Activated CD4-positive, alpha-beta T cell treated with anti-CD3 and anti-CD28 coated beads for 36 hours (primary cell): ENCODE measurements around the gene RNF135. TPM values are rescaled to one million over a fixed set of nuclear protein-coding genes. Genes with fewer than 3 reads are reported as not detected.
"Not testable (repeated sequence)": the region's sequence is repeated elsewhere in the genome, so short reads cannot be mapped to it uniquely, and the experiment has no call there.

Experiments used
- ATAC-seq: fragments of 200-7000 bp; cut with Tn5 transposase; one replicate; pipeline ENCODE4 v1.10.0; 2021; ENCODE audit warnings: mild to moderate bottlenecking, moderate library complexity
- CTCF ChIA-PET: fragments of 350-600 bp; sonication (Branson Sonifier 250); formaldehyde crosslinking; loops from one replicate; lab custom pipeline; 2021; ENCODE audit warnings: antibody characterized with exemption; lab: Charles Lee
- POLR2A ChIA-PET: fragments of 350-600 bp; sonication (Branson Sonifier 250); formaldehyde crosslinking; loops from one replicate; lab custom pipeline; 2021; ENCODE audit warnings: antibody characterized with exemption, inconsistent platforms; lab: Charles Lee
- DNase-seq: peaks from one replicate; pipeline ENCODE4 v3.0.0-alpha.2; 2020
- H3K27ac Mint-ChIP-seq: one replicate; pipeline ENCODE4 v1.8.0; 2021; ENCODE audit warnings: mixed read lengths
- H3K27me3 Mint-ChIP-seq: one replicate; pipeline ENCODE4 v1.8.0; 2021; ENCODE audit warnings: mixed read lengths
- H3K36me3 Mint-ChIP-seq: one replicate; pipeline ENCODE4 v1.8.0; 2021; ENCODE audit warnings: low read depth, mixed read lengths
- H3K4me1 Mint-ChIP-seq: one replicate; pipeline ENCODE4 v1.8.0; 2021; ENCODE audit warnings: mixed read lengths
- H3K4me3 Mint-ChIP-seq: one replicate; pipeline ENCODE4 v1.8.0; 2021; ENCODE audit warnings: mild to moderate bottlenecking, moderate library complexity, mixed read lengths
- H3K9me3 Mint-ChIP-seq: one replicate; pipeline ENCODE4 v1.8.0; 2021; ENCODE audit warnings: low read depth, mixed read lengths
- intact Hi-C, 2 experiments: fragments of 100-400 bp; cut with DNase I in 1 of 2; cut with micrococcal nuclease in 1 of 2; formaldehyde crosslinking; loops; one replicate each; pipeline versions ENCODE4 v1.14.2 to v1.15.1; 2022 to 2024; cut with DNase I, micrococcal nuclease
- total RNA-seq, 2 experiments: library from RNA; stranded (reverse); gene quantifications; one replicate each; pipeline ENCODE4 v1.2.3, GENCODE V29; 2021

RNF135 gene
- total RNA-seq, 2 experiments from 2014 or later, result 5.8 to 6.0 TPM

DNA sequence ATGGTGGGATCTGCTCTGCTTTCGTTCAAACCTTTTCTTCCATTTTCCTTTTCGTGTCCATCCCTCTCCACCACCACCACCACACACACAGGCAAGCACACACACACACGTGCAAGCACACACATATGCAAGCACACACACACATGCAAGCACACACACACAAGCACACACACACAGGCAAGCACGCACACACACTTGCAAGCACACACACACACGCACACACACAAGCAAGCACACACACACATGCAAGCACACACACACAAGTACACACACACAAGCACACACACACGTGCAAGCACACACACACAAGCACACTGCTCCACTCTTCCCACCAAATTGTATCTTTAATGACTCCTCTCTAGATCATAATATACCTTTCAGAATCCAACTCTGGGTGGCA, 71.5 kb downstream of the RNF135 start:
- H3K4me3 Mint-ChIP-seq, DNase-seq, intact Hi-C loops, H3K9me3 Mint-ChIP-seq, POLR2A ChIA-PET, H3K4me1 Mint-ChIP-seq, ATAC-seq, H3K27ac Mint-ChIP-seq, H3K36me3 Mint-ChIP-seq, CTCF ChIA-PET, H3K27me3 Mint-ChIP-seq: not testable (repeated sequence)

DNA sequence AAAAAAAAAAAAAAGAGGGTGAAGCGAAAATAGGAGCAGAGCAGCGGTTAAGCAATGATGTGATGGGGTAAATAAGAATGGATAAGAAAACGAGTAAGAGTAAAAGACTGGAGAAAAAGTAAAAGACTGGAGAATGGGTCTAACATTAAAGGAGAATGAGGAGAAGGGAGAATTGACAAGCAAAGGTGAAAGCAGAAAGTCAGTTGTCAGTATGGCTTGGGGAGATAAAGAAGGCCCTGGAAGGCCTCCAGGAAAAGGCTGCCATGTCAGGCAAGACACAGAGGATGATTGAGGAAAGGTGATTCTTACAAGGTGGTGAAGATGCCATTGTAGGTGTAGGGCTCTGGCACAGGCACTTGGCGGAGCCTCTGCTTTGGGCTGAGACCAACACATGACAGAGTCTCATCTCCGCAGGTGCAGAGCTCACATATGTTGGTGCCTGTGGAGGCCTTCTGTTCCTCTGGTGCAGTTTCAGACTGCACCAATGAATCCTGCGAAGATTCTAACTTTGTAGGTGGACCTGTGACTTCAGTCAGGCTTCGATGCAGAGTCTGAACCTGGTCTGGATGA, 76.1 kb downstream of the RNF135 start:
- intact Hi-C loops, CTCF ChIA-PET, H3K27me3 Mint-ChIP-seq: not testable (repeated sequence)

DNA sequence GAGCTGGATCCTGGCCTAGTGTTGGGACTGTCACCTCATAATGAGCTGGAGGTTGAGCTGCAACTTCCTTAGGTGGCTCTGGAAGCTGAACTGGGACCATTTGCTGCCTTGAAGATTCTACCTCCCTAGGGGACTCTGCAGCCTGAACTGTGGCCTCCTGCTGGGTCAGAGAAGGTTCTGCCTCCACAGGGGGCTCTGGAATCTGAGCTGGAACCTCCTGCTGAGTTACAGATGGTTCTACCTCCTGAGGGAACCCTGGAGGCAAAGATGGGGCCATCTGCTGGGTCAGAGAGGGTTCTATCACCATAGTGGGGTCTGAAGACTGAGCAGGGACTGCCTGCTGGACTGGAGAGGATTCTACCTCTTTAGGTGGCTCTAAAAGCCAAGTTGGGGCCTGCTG, 77.3 kb downstream of the RNF135 start:
- Mint-ChIP-seq H3K36me3 (no peaks in the 10 kb centered on the region), H3K4me3 (no peak overlapping the region), H3K9me3 (no peaks in the 10 kb centered on the region), H3K27ac (no peak overlapping the region), H3K27me3 (no peaks in the 10 kb centered on the region), H3K4me1 (peaks cover 7% of the 10 kb centered on the region)
- ChIA-PET CTCF (interaction anchor here (0.9 kb wide), 1 partner anchor 21 kb away, joined by 3 read pairs; no protein-coding TSS in a partner anchor), POLR2A (no interaction called here)
- intact Hi-C loops, result no loop called here
- ATAC-seq (no peak), DNase-seq (no peak)

More for the DNA sequence above, 76.1 kb downstream of the RNF135 start:
- H3K4me3 Mint-ChIP-seq, H3K4me1 Mint-ChIP-seq, ATAC-seq, H3K9me3 Mint-ChIP-seq, H3K27ac Mint-ChIP-seq, DNase-seq, POLR2A ChIA-PET, H3K36me3 Mint-ChIP-seq: not testable (repeated sequence)

DNA sequence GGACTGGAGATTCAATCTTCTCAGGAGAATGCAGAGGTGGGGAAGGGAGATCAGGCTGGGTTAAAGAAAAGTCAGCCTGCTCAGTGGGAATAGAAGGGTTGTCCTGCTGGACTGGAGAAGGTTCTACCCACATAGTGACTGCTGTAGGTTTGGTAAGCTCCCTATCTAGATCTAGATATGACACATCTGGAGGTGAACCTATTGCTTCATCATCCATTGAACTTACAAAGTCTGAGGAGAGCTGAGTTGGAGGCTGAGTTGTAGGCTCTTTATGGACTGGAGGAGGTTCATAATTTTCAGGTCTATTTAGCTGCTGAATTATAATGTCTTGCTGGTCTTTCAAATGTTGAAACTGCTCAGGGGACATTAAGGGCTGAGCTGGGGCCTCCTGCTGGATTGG, 77.9 kb downstream of the RNF135 start:
- no peak overlapping the region for H3K4me3 Mint-ChIP-seq
- no peak for DNase-seq
- peaks cover 7% of the 10 kb centered on the region for H3K4me1 Mint-ChIP-seq
- no peaks in the 10 kb centered on the region for H3K27me3 Mint-ChIP-seq
- H3K9me3 Mint-ChIP-seq, result no peaks in the 10 kb centered on the region
- H3K27ac Mint-ChIP-seq, result no peak overlapping the region
- no peaks in the 10 kb centered on the region for H3K36me3 Mint-ChIP-seq
- ChIA-PET CTCF (interaction anchor here (0.7 to 0.9 kb wide), 2 partner anchors 20 to 121 kb away, joined by 3 to 4 read pairs; no protein-coding TSS in a partner anchor), POLR2A (no interaction called here)
- ATAC-seq, result no peak
- intact Hi-C loops, result no loop called here

Other genes with a start within 250 kb of the RNF135 start
- gene CRLF3, start 146.3 kb upstream of the RNF135 start, total RNA-seq, result 10 to 100 TPM; 39.2 to 44.1 TPM
- gene ATAD5, start 139.1 kb upstream of the RNF135 start, total RNA-seq, result 10 to 100 TPM; 33.1 to 40.8 TPM
- gene TEFM, start 64.8 kb upstream of the RNF135 start, total RNA-seq, result 10 to 100 TPM; 13.4 to 15.3 TPM
- 1 to 10 TPM in 1 of 2 experiments, under 1 TPM in 1; 0.72 to 1.2 TPM for gene ADAP2, start 49.1 kb upstream of the RNF135 start, total RNA-seq
- 10 to 100 TPM; 22.1 to 26.2 TPM for gene NF1, start 123.9 kb downstream of the RNF135 start, total RNA-seq